Measurements from ENCODE around the gene SLC35E1.
"Not testable (repeated sequence)": the region's sequence is repeated elsewhere in the genome, so short reads cannot be mapped to it uniquely, and the experiment has no call there.

SLC35E1 gene

DNA sequence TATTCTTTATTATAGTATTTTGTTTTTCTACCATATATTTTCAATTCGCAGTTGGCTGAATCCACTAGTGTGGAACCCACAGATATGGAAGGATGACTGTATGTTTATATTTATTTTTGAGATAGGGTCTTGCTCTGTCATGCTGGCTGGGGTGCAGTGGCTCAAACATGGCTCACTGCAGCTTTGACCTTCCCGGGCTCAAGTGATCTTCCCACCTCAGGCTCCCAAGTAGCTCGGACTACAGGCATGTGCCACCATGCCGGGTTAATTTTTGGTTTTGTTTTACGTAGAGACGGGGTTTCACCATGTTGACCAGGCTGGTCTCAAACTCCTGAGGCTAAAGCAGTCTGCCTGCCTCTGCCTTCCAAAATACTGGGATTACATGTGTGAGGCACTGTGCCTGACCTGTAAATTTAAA is 9.6 kb downstream of the SLC35E1 start:
- no peak for DNase-seq (ENCODE audit: low read depth)
- TF ChIP-seq, protein P1, sequence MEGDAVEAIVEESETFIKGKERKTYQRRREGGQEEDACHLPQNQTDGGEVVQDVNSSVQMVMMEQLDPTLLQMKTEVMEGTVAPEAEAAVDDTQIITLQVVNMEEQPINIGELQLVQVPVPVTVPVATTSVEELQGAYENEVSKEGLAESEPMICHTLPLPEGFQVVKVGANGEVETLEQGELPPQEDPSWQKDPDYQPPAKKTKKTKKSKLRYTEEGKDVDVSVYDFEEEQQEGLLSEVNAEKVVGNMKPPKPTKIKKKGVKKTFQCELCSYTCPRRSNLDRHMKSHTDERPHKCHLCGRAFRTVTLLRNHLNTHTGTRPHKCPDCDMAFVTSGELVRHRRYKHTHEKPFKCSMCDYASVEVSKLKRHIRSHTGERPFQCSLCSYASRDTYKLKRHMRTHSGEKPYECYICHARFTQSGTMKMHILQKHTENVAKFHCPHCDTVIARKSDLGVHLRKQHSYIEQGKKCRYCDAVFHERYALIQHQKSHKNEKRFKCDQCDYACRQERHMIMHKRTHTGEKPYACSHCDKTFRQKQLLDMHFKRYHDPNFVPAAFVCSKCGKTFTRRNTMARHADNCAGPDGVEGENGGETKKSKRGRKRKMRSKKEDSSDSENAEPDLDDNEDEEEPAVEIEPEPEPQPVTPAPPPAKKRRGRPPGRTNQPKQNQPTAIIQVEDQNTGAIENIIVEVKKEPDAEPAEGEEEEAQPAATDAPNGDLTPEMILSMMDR (conservative IDR thresholded peaks at IDR 0.05; ENCODE audit: low read length), result no peak
- H3K4me3 ChIP-seq (ENCODE audit: low read length), result no peak overlapping the region

DNA sequence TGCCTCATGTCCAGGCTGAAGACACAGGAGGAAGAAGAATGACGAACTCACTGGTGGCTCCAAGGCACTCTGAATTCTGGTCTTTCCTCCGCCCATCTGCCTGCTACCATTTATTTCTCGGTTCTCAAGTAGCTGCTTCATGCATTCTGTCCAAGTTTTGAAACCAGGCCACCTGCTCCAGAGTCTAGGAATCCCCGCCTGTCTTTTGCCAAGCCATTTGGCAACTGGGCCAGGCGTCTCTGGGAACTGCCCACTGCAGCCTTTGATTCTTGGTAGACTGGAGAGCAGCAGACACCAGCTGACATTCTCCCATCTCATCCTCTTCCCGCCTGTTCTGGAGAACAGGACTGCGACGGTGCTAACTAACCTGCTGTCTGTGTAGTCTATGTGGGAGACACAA is 10.8 kb downstream of the SLC35E1 start:
- TF ChIP-seq, protein P1 (conservative IDR thresholded peaks at IDR 0.05; ENCODE audit: low read length), result no peak
- H3K4me3 ChIP-seq (ENCODE audit: low read length), result no peak overlapping the region
- DNase-seq (ENCODE audit: low read depth), result no peak

DNA sequence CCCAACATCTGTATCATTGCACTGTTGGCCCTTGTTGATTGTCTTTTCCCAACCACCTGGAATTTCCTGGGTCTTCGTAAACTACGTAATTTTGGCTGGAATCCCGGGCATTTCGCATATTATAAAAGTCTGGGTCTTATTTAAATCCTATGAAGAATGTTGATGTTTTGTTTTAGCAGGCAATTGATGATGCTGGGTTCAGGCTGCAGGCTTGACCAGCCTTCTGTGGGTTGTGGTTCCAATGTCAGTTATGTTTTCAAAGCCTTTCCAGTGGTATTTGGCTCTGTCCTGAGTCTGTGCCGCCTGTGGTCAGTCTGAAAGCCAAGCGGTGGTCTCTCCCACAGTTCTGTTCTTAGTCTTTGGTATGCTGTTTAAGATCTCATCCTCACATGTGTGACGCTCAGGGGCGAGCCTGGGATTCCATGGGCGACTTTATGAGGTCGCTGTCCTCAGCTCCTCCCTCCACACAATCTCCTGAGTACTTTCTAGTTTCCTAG is 12.4 kb downstream of the SLC35E1 start:
- TF ChIP-seq, protein P1 (conservative IDR thresholded peaks at IDR 0.05; ENCODE audit: low read length), result no peak
- no peak overlapping the region for H3K4me3 ChIP-seq (ENCODE audit: low read length)
- peak; percentile 23 for DNase-seq (ENCODE audit: low read depth)

DNA sequence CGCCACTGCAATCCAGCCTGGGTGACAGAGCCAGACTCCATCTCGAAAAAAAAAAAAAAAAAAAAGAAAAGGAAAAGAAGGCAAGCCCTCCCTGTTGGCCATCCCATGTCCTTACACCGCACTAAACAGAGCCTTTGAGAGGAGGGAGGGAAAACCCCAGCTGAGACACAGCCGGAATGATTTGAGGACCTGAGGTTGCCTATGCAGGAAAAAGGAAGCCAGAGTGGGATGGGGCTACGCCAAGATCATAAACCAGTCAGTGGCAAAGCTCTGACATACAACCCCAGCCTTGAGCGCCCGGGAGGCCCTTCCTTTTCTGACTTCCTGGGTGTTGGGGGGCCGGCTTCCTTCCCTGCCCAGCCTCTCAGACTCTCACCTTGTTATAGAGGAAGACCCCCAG is 17.4 kb downstream of the SLC35E1 start:
- DNase-seq (ENCODE audit: low read depth), result no peak
- TF ChIP-seq, protein P1 (conservative IDR thresholded peaks at IDR 0.05; ENCODE audit: low read length), result no peak
- no peak overlapping the region for H3K4me3 ChIP-seq (ENCODE audit: low read length)

DNA sequence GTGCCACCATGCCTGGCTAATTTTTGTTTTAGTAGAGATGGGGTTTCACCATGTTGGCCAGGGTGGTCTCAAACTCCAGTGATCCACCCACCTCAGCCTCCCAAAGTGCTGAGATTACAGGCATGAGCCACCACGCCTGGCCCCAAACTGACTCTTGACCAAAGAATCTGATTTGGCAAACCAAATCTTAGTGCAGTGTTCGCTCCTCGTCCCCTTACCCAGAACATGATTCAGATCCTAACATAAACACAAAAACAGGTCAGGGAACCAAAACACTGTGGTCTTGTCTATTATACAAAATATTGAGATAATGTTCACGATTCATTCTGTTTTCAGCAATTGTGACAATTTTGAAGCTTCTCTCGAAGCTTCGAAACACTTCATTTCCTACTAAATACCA is 20.3 kb downstream of the SLC35E1 start:
- not testable (repeated sequence) for DNase-seq (ENCODE audit: low read depth); H3K4me3 ChIP-seq (ENCODE audit: low read length)

DNA sequence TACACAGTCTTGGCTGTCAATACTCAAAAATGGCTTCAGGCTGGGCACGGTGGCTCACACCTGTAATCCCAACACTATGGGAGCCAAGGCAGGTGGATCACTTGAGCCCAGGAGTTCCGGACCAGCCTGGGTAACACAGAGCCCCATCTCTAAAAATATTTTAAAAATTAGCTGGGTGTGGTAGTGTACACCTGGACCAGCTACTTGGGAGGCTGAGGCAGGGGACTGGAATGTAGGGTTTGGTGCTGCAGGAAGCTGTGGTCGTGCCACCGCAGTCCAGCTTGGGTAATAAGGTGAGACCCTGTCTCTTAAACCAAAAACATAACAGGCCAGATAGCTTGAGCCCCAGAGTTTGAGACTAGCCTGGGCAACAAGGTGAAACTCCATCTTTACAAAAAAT is 23.3 kb downstream of the SLC35E1 start:
- TF ChIP-seq, protein P1 (conservative IDR thresholded peaks at IDR 0.05; ENCODE audit: low read length), result no peak
- DNase-seq (ENCODE audit: low read depth), result no peak
- H3K4me3 ChIP-seq (ENCODE audit: low read length), result no peak overlapping the region

DNA sequence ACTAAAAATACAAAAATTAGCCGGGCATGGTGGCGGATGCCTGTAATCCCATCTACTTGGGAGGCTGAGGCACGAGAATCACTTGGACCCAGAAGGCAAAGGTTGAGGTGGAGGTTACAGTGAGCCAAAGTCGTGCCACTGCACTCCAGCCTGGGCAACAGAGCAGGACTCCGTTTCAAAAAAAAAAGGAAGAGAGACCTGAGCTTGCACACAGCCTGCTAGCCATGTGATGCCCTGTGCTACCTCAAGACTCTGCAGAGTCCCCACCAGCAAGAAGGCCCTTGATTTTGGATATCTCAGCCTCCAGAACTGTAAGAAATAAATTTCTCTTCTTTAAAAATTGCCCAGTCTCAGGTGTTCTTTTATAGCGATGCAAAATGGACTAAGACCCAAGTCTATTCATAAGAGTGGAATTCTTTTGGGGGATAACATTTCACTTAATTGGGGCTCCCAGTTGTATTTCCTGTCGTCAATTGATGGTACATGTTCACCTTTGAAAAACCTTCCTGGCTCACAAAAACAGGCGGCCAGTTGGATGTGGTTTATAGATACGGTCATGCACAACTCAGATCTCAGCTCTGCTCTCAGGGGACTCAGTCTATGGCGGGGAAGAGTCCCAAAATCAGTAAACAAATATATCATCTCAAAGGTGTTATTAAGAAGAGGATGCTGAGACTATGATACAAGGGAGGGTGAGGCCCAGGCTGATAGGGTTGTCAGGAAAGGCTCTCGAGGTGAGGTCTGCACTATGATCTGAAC is 27.6 kb downstream of the SLC35E1 start:
- no peak overlapping the region for H3K4me3 ChIP-seq (ENCODE audit: low read length)

DNA sequence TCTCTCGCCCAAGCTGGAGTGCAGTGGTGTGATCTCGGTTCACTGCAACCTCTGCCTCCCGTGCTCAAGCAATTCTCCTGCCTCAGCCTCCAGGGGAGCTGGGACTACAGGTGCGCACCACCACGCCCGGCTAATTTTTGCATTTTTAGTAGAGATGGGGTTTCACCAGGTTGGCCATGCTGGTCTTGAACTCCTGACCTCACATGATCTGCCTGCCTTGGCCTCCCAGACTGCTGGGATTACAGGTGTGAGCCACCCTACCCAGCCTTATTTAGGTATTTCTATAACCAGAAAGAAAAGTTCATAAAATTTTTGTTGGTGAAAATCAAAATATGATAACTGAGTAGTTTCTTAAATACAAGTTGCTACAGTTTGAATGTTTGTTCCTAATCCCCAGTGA is 28.5 kb downstream of the SLC35E1 start:
- not testable (repeated sequence) for DNase-seq (ENCODE audit: low read depth)
- peak overlapping the region; percentile 91; the same call in 1 of the 2 replicates for H3K4me3 ChIP-seq (ENCODE audit: low read length)

More for the DNA sequence above, 27.6 kb downstream of the SLC35E1 start:
- DNase-seq (ENCODE audit: low read depth), result no peak
- TF ChIP-seq, protein P1 (conservative IDR thresholded peaks at IDR 0.05; ENCODE audit: low read length), result no peak

All from AG10803 (cell line).